ENCODE results near the gene STPG3.

GRCh38 chr9:137232101-137232500 is 19.0 kb upstream of the STPG3 start:
- TF ChIP-seq CTCF (IDR thresholded peaks at IDR 0.05) (no peak), ZFX (IDR thresholded peaks at IDR 0.05; ENCODE audit: borderline replicate concordance) (no peak)
